GM12878 (cell line): Measurements from ENCODE around the gene ZNF827. TPM values are rescaled to one million over a fixed set of nuclear protein-coding genes. Genes with fewer than 3 reads are reported as not detected.

Experiments
- ATAC-seq: fragments of 200-7000 bp; cut with Tn5 transposase; 3 replicates; pipeline ENCODE4 v1.9.1; 2020; ENCODE audit warnings: mild to moderate bottlenecking, moderate library complexity
- BruUV-seq: library from RNA; stranded (reverse); fragments of 400-500 nt; replicated peaks from 2 replicates; lab custom pipeline; 2021; lab: Mats Ljungman, UMichigan
- CTCF ChIA-PET: fragments of 300-600 bp; sonication (Branson Sonifier 250); formaldehyde crosslinking; extraction: SDS; loops from one replicate; lab custom pipeline; 2021; ENCODE audit warnings: inconsistent platforms; lab: Yijun Ruan, JAX
- POLR2A ChIA-PET: fragments of 350-600 bp; formaldehyde crosslinking; extraction: SDS; loops from one replicate; lab custom pipeline; 2021; ENCODE audit warnings: inconsistent platforms; lab: Charles Lee
- RAD21 ChIA-PET: fragments of 300-600 bp; sonication (Branson Sonifier 250); formaldehyde crosslinking; loops from one replicate; lab custom pipeline; 2023; ENCODE audit warnings: antibody characterized with exemption; ENCODE audit not compliant: unreplicated experiment; lab: Charles Lee
- SMC1A ChIA-PET: fragments of 300-600 bp; sonication (Branson Sonifier 250); formaldehyde crosslinking; loops from one replicate; lab custom pipeline; 2023; ENCODE audit not compliant: unreplicated experiment, uncharacterized antibody; lab: Charles Lee
- DNase-seq: peaks from one replicate; pipeline ENCODE4 v3.0.0-alpha.2; 2011; ENCODE audit warnings: low read depth, low spot score
- FAIRE-seq: peaks from 3 replicates; lab custom pipeline; 2011; peaks lifted over from hg19 to GRCh38; lab: Jason Lieb, UNC
- H2AFZ ChIP-seq: 2 replicates; pipeline ENCODE4 v1.6.0; 2011; ENCODE audit warnings: low read depth, low read length, control low read depth; ENCODE audit not compliant: control insufficient read depth
- H3K27ac ChIP-seq: 2 replicates; pipeline ENCODE4 v1.5.1; 2011; ENCODE audit warnings: control low read depth; ENCODE audit not compliant: control insufficient read depth, insufficient read depth
- H3K27me3 ChIP-seq, 2 experiments: replicated peaks in 1 of 2; 2 replicates each; pipeline versions ENCODE4 v1.6.0 to v1.6.1; 2011; ENCODE audit warnings: low read length in 1 of 2; ENCODE audit not compliant: control insufficient read depth in 2 of 2, insufficient read depth in 2 of 2
- H3K36me3 ChIP-seq, 2 experiments: 2 replicates each; pipeline ENCODE4 v1.5.1; 2011; ENCODE audit warnings: low read length in 1 of 2; ENCODE audit not compliant: control insufficient read depth in 2 of 2, insufficient read depth in 2 of 2
- H3K4me1 ChIP-seq: 2 replicates; pipeline ENCODE4 v1.6.1; 2011; ENCODE audit warnings: mild to moderate bottlenecking, low read length, moderate library complexity, mixed read lengths; ENCODE audit not compliant: control insufficient read depth, insufficient read depth
- H3K4me2 ChIP-seq: 2 replicates; pipeline ENCODE4 v1.6.0; 2011; ENCODE audit warnings: control low read depth; ENCODE audit not compliant: control insufficient read depth, insufficient read depth
- H3K4me3 ChIP-seq: fragments of 200-600 bp; sonication (generic); 2 replicates; pipeline ENCODE4 v1.5.1; 2016
- H3K79me2 ChIP-seq: 2 replicates; pipeline ENCODE4 v1.6.0; 2011; ENCODE audit warnings: low read length; ENCODE audit not compliant: control insufficient read depth, insufficient read depth
- H3K9ac ChIP-seq: 2 replicates; pipeline ENCODE4 v1.8.0; 2011; ENCODE audit warnings: low read length, control low read depth, mixed read lengths; ENCODE audit not compliant: control insufficient read depth, insufficient read depth
- H3K9me3 ChIP-seq: replicated peaks from 3 replicates; pipeline ENCODE4 v1.5.1; 2011; ENCODE audit warnings: mild to moderate bottlenecking, low read length; ENCODE audit not compliant: control insufficient read depth, insufficient read depth
- H4K20me1 ChIP-seq: 2 replicates; pipeline ENCODE4 v1.6.0; 2011; ENCODE audit not compliant: control insufficient read depth, insufficient read depth
- ATF7 ChIP-seq: fragments of 450-650 bp; IDR thresholded peaks from 2 replicates; pipeline ENCODE4 v1.6.1; 2016; ENCODE audit warnings: low read depth, mild to moderate bottlenecking
- BCL3 ChIP-seq: IDR thresholded peaks from 2 replicates; pipeline ENCODE4 v1.6.1; 2011; ENCODE audit warnings: borderline replicate concordance, low read depth, mild to moderate bottlenecking, moderate library complexity, low read length; ENCODE audit not compliant: insufficient read depth, poor library complexity, severe bottlenecking
- CTCF ChIP-seq, 3 experiments: IDR thresholded peaks in 2 of 3; conservative IDR thresholded peaks in 1 of 3; 2 replicates each; pipeline ENCODE4 v1.5.1; 2011; ENCODE audit warnings: low read depth in 3 of 3, low read length in 3 of 3, mild to moderate bottlenecking in 3 of 3, control low read depth in 2 of 3, moderate library complexity in 2 of 3, inconsistent platforms in 1 of 3, mixed read lengths in 1 of 3; ENCODE audit not compliant: control insufficient read depth in 2 of 3, insufficient read depth in 1 of 3; ENCODE audit errors: extremely low read depth in 1 of 3
- E2F4 ChIP-seq: IDR thresholded peaks from 2 replicates; pipeline ENCODE4 v1.6.1; 2012; ENCODE audit warnings: low read depth, low read length, improper control_type of control experiment
- EED ChIP-seq: sonication (generic); IDR thresholded peaks from 2 replicates; pipeline ENCODE4 v1.6.1; 2016; ENCODE audit warnings: antibody characterized with exemption, low read depth
- ELK1 ChIP-seq: IDR thresholded peaks from 2 replicates; pipeline ENCODE4 v1.6.1; 2012; ENCODE audit warnings: low read depth, low read length, improper control_type of control experiment
- EP300 ChIP-seq, 2 experiments: fragments of 150-350 bp in 1 of 2; IDR thresholded peaks; 2 replicates each; pipeline ENCODE4 v1.6.1; 2011 to 2012; ENCODE audit warnings: low read depth in 2 of 2, low read length in 2 of 2, borderline replicate concordance in 1 of 2, improper control_type of control experiment in 1 of 2, inconsistent platforms in 1 of 2; ENCODE audit not compliant: control insufficient read depth in 1 of 2
- HDAC2 ChIP-seq: fragments of 200-600 bp; sonication (generic); IDR thresholded peaks from 2 replicates; pipeline ENCODE4 v1.6.1; 2017
- IKZF1 ChIP-seq: fragments of 450-650 bp; conservative IDR thresholded peaks from 2 replicates; pipeline ENCODE4 v1.6.1; 2017; ENCODE audit warnings: antibody characterized with exemption, mild to moderate bottlenecking
- JUNB ChIP-seq: IDR thresholded peaks from 2 replicates; pipeline ENCODE4 v1.6.1; 2016; ENCODE audit warnings: antibody characterized with exemption, mild to moderate bottlenecking
- NFYB ChIP-seq: IDR thresholded peaks from 2 replicates; pipeline ENCODE4 v1.6.1; 2011; ENCODE audit warnings: low read depth, mild to moderate bottlenecking, low read length, improper control_type of control experiment, moderate library complexity; ENCODE audit not compliant: insufficient read depth
- NKRF ChIP-seq: fragments of 450-650 bp; conservative IDR thresholded peaks from 2 replicates; pipeline ENCODE4 v1.6.1; 2017; ENCODE audit warnings: mild to moderate bottlenecking, moderate library complexity
- RAD21 ChIP-seq: IDR thresholded peaks from 2 replicates; pipeline ENCODE4 v1.6.1; 2011; ENCODE audit warnings: mild to moderate bottlenecking, low read depth, low read length, moderate library complexity; ENCODE audit not compliant: insufficient read depth
- RCOR1 ChIP-seq: conservative IDR thresholded peaks from 2 replicates; pipeline ENCODE4 v1.6.1; 2012; ENCODE audit warnings: low read depth, low read length, improper control_type of control experiment
- SP1 ChIP-seq: IDR thresholded peaks from one replicate; pipeline ENCODE4 v1.6.1; 2011; ENCODE audit warnings: low read depth, low read length
- SPI1 ChIP-seq: IDR thresholded peaks from 2 replicates; pipeline ENCODE4 v1.6.1; 2011; ENCODE audit warnings: low read depth, mild to moderate bottlenecking, low read length, moderate library complexity, borderline replicate concordance; ENCODE audit not compliant: insufficient read depth
- SREBF2 ChIP-seq: IDR thresholded peaks from 2 replicates; pipeline ENCODE4 v1.6.1; 2012; ENCODE audit warnings: mild to moderate bottlenecking, low read length
- WGBS: methylation state at CpG from one replicate; pipeline ENCODE4 v1.1.6; 2016; ENCODE audit warnings: low lambda C conversion rate; ENCODE audit not compliant: insufficient replicate concordance, insufficient coverage; ENCODE audit errors: missing lambda C conversion rate; 5-methylcytosine and 5-hydroxymethylcytosine counted together
- in situ Hi-C: fragments of 300-500 bp; cut with MboI; formaldehyde crosslinking; loops from 9 replicates; pipeline ENCODE4 v1.14.3; 2018; ENCODE audit warnings: mixed read lengths
- intact Hi-C: fragments of 100-400 bp; cut with micrococcal nuclease; formaldehyde crosslinking; loops from one replicate; pipeline ENCODE4 v1.14.2; 2022; ENCODE audit not compliant: unreplicated experiment
- polyA plus RNA-seq, 11 experiments: library from polyadenylated mRNA; depleted of rRNA in 4 of 11; unstranded in 6 of 11; stranded (reverse) in 5 of 11; fragments of >200 nt; fragmentation: Nextera tagmentation in 4 of 11; fragmentation: Illumina TruSeq in 1 of 11; extraction: Ambion mirVana in 4 of 11; extraction: Trizol in 1 of 11; gene quantifications; 1 replicate in 1 of 11; 2 replicates in 10 of 11; pipeline versions ENCODE4 v1.2.1 to v1.2.3, GENCODE V29; 2011 to 2016; ENCODE audit warnings: inconsistent platforms in 2 of 11, missing spikeins in 2 of 11, low read depth in 1 of 11
- total RNA-seq, 4 experiments: library from RNA; depleted of rRNA in 3 of 4; stranded (reverse); fragments of >200 nt in 3 of 4; fragmentation: Illumina TruSeq in 1 of 4; extraction: Trizol in 1 of 4; gene quantifications; 2 replicates each; pipeline versions ENCODE4 v1.2.1 to v1.2.3, GENCODE V29; 2013 to 2021

ZNF827 gene
- total and polyA plus RNA-seq, 10 of the 15 experiments (the other 5 are each of a cell fraction or from before 2014, with no cell fraction given), result 3.8 to 31.5 (median 13.6) TPM

- Histone ChIP-seq H3K27ac (no peak overlapping the region), H4K20me1 (no peaks in the 10 kb centered on the region), H3K9ac (no peak overlapping the region), H3K4me1 (peaks cover 34% of the 10 kb centered on the region), H3K79me2 (no peaks in the 10 kb centered on the region), H3K36me3 (peaks cover 10 to 27% of the 10 kb centered on the region in 2 experiments), H3K9me3 (peaks cover 4% of the 10 kb centered on the region; the same call in 2 of the 3 replicates), H3K27me3 (no peaks in the 10 kb centered on the region), H3K4me2 (no peak overlapping the region), H2AFZ (no peak overlapping the region), H3K4me3 (no peak overlapping the region)
- no peak for ATAC-seq
- ChIA-PET POLR2A (no interaction called here), RAD21 (no interaction called here), SMC1A (interaction anchor here (1.2 to 1.7 kb wide), 3 partner anchors 20 to 58 kb away, joined by 3 to 4 read pairs (median 3); no protein-coding TSS in a partner anchor), CTCF (interaction anchor here (1.0 kb wide), 1 partner anchor 112 kb away, joined by 3 read pairs; no protein-coding TSS in a partner anchor)
- in situ Hi-C loops (no loop called here), intact Hi-C loops (no loop called here)
- BruUV-seq, result no TSS peak
- 100% methylated on average over 4 of the region's 4 CpGs for WGBS
- DNase-seq, result no peak
- FAIRE-seq, result no peak
- TF ChIP-seq CTCF (IDR thresholded peaks at IDR 0.05 in 2 of 3, conservative IDR thresholded peaks at IDR 0.05 in 1 of 3; ENCODE audit: control insufficient read depth in 2 of 3, extremely low read depth in 1 of 3, insufficient read depth in 1 of 3, low read depth in 3 of 3, low read length in 3 of 3) (no peak), SPI1 (no peak), ELK1 (no peak), RCOR1 (no peak), SP1 (no peak), HDAC2 (no peak), NKRF (no peak), NFYB (no peak), SREBF2 (no peak), RAD21 (no peak), EP300 (IDR thresholded peaks at IDR 0.05; ENCODE audit: borderline replicate concordance in 1 of 2, control insufficient read depth in 1 of 2, low read depth in 2 of 2, low read length in 2 of 2) (no peak), E2F4 (no peak), JUNB (no peak), IKZF1 (no peak), ATF7 (no peak), BCL3 (no peak), EED (no peak)
Measured at GRCh38 chr4:145770124-145770523, 168.5 kb downstream of the ZNF827 start.
